ENCODE measurements around the gene PCDH15. TPM values are rescaled to one million over a fixed set of nuclear protein-coding genes. Genes with fewer than 3 reads are reported as not detected.

PCDH15 gene
- total RNA-seq, 4 donors from 2014 or later, result not detected

DNA sequence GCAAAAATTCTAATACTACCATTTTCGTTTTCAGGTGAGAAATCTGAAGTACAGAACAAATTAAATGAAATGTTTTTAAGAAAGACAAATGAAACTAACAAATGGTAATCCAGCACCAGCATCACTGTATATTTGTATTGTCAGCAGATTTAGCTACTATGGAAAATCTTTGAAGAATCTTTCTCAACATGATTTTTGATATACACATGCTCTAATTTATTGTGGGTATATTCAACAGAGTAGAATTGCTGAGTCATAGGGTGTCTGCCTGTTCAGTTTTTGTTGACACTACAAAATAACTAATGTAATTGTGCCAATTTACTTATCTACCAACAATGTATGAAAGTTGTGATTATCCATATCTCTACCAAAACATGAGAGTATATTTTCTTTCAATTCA lies 437.6 kb downstream of the PCDH15 start:
- no peaks in the 10 kb centered on the region for H3K36me3 ChIP-seq
- H3K27ac ChIP-seq, result no peak overlapping the region
- no peaks in the 10 kb centered on the region for H3K27me3 ChIP-seq
- TF ChIP-seq EP300 (IDR thresholded peaks at IDR 0.05) (no peak), POLR2A (IDR thresholded peaks at IDR 0.05) (no peak)
- TF ChIP-seq, protein P1, sequence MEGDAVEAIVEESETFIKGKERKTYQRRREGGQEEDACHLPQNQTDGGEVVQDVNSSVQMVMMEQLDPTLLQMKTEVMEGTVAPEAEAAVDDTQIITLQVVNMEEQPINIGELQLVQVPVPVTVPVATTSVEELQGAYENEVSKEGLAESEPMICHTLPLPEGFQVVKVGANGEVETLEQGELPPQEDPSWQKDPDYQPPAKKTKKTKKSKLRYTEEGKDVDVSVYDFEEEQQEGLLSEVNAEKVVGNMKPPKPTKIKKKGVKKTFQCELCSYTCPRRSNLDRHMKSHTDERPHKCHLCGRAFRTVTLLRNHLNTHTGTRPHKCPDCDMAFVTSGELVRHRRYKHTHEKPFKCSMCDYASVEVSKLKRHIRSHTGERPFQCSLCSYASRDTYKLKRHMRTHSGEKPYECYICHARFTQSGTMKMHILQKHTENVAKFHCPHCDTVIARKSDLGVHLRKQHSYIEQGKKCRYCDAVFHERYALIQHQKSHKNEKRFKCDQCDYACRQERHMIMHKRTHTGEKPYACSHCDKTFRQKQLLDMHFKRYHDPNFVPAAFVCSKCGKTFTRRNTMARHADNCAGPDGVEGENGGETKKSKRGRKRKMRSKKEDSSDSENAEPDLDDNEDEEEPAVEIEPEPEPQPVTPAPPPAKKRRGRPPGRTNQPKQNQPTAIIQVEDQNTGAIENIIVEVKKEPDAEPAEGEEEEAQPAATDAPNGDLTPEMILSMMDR (IDR thresholded peaks at IDR 0.05), result no peak
- WGBS, 2 donors, result 81 to 90% methylated on average over 1 of the region's 1 CpG
- no peak for DNase-seq (ENCODE audit: low spot score in 2 of 2)
- H3K9me3 ChIP-seq, result no peaks in the 10 kb centered on the region
- H3K4me3 ChIP-seq, result no peak overlapping the region
- H3K4me1 ChIP-seq, result no peaks in the 10 kb centered on the region

DNA sequence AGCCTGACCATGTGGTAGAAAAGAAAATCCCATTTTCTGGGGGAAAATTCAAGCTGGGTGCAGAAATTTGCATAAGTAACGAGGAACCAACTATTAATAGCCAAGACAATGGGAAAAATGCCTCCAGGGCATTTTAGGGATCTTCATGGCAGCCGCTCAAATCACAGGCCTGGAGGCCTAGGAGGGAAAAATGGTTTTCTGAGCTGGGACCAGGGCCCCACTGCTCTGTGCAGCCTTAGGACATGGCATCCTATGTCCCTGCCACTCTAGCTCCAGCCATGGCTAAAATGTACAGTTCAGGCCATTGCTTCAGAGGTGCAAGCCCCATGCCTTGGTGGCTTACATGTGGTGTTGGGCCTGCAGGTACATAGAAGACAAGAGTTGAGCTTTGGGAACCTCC lies 459.0 kb downstream of the PCDH15 start:
- no peak for DNase-seq (ENCODE audit: low spot score in 2 of 2)
- H3K4me1 ChIP-seq, result no peaks in the 10 kb centered on the region
- H3K27me3 ChIP-seq, result no peaks in the 10 kb centered on the region
- 49 to 67% methylated on average over 2 of the region's 2 CpGs for WGBS, 2 donors
- H3K4me3 ChIP-seq, result no peak overlapping the region
- H3K27ac ChIP-seq, result no peak overlapping the region
- TF ChIP-seq, protein P1 (IDR thresholded peaks at IDR 0.05), result no peak
- TF ChIP-seq EP300 (IDR thresholded peaks at IDR 0.05) (no peak), POLR2A (IDR thresholded peaks at IDR 0.05) (no peak)
- H3K36me3 ChIP-seq, result no peaks in the 10 kb centered on the region
- peaks cover 0 to 6% (median 0%) of the 10 kb centered on the region in 4 donors for H3K9me3 ChIP-seq

DNA sequence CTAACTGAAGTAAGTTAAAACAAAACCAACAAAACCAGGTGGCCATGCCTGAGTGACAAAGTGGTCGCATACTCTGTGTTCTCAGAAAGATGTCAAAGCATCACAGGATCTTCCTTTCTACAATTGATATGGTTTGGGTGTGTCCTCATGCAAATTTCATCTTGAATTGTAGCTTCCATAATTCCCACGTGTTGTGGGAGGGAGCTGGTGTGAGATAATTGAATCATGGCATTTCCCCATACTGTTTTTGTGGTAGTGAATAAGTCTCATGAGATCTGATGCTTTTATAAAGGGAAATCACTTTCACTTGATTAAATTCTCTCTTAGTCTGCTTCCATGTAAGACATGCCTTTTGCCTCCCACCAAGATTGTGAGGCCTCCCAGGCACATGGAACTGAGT lies 465.7 kb downstream of the PCDH15 start:
- no peaks in the 10 kb centered on the region for H3K36me3 ChIP-seq
- 71 to 72% methylated on average over 2 of the region's 2 CpGs for WGBS, 2 donors
- H3K27ac ChIP-seq, result no peak overlapping the region
- H3K4me1 ChIP-seq, result no peaks in the 10 kb centered on the region
- H3K4me3 ChIP-seq, result no peak overlapping the region
- no peaks in the 10 kb centered on the region for H3K27me3 ChIP-seq
- DNase-seq (ENCODE audit: low spot score in 2 of 2), result no peak
- H3K9me3 ChIP-seq, result no peaks in the 10 kb centered on the region
- TF ChIP-seq, protein P1 (IDR thresholded peaks at IDR 0.05), result no peak
- TF ChIP-seq POLR2A (IDR thresholded peaks at IDR 0.05) (no peak), EP300 (IDR thresholded peaks at IDR 0.05) (no peak)

DNA sequence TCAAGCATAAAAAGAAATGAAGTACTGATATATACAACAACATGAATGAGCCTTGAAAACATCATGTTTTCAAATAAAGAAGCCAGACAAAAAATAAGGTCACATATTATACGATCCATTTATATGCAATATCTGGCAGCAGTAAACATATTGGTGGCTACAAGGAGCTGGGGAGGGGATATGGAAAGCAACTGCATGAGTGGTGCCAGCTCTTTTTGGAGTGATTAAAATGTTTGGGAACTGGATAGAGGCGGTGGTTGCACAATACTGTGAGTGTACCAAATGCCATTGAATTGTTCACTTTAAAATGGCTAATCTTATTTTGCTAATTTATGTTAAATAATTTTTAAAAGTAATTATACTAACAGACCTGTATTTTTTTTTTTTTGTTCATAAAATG lies 481.7 kb downstream of the PCDH15 start:
- 49 to 54% methylated on average over 2 of the region's 2 CpGs for WGBS, 2 donors
- Histone ChIP-seq H3K4me1 (no peaks in the 10 kb centered on the region), H3K4me3 (no peak overlapping the region), H3K9me3 (no peaks in the 10 kb centered on the region), H3K27me3 (no peaks in the 10 kb centered on the region), H3K27ac (no peak overlapping the region), H3K36me3 (no peaks in the 10 kb centered on the region)
- DNase-seq (ENCODE audit: low spot score in 2 of 2), result no peak
- TF ChIP-seq, protein P1 (IDR thresholded peaks at IDR 0.05), result no peak
- no peak for TF ChIP-seq EP300 (IDR thresholded peaks at IDR 0.05)
- TF ChIP-seq POLR2A (IDR thresholded peaks at IDR 0.05), result no peak

DNA sequence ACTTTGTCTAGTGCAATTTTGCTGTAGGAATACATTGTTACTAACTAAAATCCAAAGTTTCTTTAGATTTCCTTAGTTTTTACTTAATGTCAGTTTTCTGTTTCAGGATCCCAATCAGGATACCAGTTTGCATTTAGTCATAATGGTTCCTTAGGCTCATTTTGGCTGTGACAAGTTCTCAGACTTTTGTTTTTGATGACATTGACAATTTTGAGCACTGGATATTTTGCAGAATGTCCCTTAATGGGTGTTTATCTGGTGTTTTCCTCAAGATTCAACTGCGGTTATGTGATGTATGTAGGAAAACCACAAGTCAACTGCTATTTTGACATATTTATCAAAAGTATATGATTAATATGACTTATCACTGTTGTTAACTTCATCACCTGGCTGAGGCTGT lies 482.6 kb downstream of the PCDH15 start:
- no peaks in the 10 kb centered on the region for H3K9me3 ChIP-seq
- no peak overlapping the region for H3K27ac ChIP-seq
- H3K36me3 ChIP-seq, result no peaks in the 10 kb centered on the region
- WGBS, 2 donors, result 83 to 94% methylated on average over 1 of the region's 1 CpG
- no peaks in the 10 kb centered on the region for H3K27me3 ChIP-seq
- DNase-seq (ENCODE audit: low spot score in 2 of 2), result no peak
- TF ChIP-seq POLR2A (IDR thresholded peaks at IDR 0.05), result no peak
- no peak for TF ChIP-seq EP300 (IDR thresholded peaks at IDR 0.05)
- TF ChIP-seq, protein P1 (IDR thresholded peaks at IDR 0.05), result no peak
- no peak overlapping the region for H3K4me3 ChIP-seq
- no peaks in the 10 kb centered on the region for H3K4me1 ChIP-seq
